LNCAP (cell line): Measurements from ENCODE around the gene EVI2B.

Experiments used
- TF ChIP-seq, protein P1 (sequence below): fragments of 450-650 bp; IDR thresholded peaks from 2 replicates; pipeline ENCODE4 v1.5.1; 2017; ENCODE audit warnings: mild to moderate bottlenecking

EVI2B gene

DNA sequence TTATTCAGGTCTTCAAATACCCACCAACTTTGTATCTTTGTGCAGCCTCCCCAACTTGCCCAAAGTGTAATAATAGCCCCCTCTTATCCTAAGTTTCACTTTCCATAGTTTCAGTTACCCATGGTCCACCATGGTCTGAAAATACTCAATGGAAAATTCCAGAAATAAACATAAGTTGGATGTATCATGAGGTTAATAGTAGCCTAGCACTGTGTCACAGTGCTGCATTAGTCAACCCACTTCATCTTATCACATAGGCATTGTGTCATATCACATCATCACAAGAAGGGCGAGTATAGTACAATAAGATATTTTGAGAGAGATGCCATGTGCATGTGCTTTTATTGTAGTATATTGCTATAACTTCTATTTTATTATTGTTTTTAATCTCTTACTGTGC is 38.7 kb downstream of the EVI2B start:
- TF ChIP-seq, protein P1, sequence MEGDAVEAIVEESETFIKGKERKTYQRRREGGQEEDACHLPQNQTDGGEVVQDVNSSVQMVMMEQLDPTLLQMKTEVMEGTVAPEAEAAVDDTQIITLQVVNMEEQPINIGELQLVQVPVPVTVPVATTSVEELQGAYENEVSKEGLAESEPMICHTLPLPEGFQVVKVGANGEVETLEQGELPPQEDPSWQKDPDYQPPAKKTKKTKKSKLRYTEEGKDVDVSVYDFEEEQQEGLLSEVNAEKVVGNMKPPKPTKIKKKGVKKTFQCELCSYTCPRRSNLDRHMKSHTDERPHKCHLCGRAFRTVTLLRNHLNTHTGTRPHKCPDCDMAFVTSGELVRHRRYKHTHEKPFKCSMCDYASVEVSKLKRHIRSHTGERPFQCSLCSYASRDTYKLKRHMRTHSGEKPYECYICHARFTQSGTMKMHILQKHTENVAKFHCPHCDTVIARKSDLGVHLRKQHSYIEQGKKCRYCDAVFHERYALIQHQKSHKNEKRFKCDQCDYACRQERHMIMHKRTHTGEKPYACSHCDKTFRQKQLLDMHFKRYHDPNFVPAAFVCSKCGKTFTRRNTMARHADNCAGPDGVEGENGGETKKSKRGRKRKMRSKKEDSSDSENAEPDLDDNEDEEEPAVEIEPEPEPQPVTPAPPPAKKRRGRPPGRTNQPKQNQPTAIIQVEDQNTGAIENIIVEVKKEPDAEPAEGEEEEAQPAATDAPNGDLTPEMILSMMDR = no peak

DNA sequence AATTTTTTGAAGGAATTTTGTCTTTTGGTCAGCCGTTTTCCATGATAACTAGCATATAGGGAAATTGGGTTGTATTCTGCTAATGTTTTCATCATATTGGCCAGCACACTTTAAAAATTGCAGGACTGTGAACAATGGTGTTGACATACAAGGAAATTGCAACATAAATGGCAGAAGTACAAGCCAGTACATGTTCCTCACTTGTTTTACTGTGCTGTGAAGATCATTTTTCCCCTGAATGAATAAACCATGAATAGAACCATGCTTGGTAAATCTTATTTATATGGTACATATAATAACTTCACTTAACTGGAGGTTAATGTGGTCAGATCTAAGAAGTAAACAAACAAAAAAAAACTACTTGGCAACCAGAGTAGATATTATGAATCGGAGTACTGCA is 39.6 kb downstream of the EVI2B start:
- TF ChIP-seq, protein P1 = no peak

DNA sequence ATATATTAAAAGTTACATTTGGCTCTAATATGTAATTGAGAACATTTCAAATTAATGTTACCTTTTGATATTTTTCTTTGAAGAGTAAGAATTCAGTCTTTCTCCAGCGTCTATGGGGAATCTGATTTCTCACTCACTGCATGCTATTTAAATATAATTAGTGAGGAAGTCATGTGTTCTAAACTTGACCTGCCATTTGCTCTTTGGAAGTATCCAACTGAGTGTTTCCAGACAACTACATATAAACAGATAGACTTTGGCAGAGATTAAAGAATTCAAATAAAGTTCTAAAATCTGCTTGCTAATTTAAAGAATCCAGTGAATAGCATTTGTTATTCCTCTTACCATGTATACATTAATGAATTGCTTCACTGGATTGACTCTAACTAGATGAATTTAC is 40.3 kb downstream of the EVI2B start:
- TF ChIP-seq, protein P1 = no peak

DNA sequence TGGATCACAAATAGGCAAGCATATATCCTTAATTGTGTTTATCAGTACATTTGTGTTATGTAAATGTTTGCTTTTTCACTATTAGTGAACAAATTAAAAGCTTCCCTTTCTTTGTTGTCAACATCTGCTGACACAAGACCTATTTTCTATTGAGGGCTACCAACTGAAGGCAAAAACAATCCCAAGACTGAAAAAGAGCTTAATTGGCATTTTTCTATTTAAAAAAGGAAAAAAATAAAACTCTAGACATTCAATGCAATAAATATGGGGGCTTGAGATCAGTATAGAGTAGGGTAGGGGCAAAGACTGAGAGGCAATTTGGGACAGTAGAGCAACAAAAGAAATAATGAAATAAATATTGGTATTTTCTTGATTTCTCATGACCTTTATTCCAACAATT is 41.1 kb downstream of the EVI2B start:
- TF ChIP-seq, protein P1 = no peak

DNA sequence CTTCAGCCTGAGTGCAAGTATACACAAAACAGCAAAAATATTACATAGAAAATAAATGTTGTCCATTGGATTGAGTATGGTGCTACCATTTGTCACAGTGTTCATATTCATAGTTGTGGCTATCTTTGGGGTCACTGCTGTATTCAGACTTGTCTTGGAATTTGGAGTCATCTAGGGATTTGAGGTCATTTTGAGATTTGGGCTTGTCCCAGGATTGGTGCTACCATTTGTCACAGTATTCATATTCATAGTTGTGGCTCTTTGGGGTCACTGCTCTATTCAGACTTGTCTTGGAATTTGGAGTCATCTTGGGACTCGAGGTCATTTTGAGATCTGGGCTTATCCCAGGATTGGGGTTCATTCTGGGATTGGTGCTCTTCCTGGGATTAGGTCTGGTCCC is 41.6 kb downstream of the EVI2B start:
- TF ChIP-seq, protein P1 = no peak

DNA sequence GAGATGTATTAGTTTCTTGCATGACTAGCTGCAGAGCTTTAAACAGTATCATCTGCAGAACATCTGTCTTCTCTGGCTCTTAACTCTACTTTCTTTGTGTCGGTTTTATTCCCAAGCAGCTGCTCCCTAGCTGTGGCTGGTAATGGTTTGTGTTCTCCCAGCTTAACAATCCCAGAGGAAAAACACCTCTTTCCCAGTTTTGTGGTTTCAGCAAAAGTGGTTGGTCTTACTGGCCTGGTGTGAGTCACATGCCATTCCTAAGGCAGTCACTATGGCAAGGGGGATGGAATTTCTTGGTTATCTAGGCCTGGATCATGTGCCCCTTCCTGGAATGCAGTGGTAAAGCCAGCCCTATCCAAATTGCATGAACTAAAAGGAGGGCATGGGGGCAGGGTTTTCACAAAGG is 44.3 kb downstream of the EVI2B start:
- TF ChIP-seq, protein P1 = no peak

DNA sequence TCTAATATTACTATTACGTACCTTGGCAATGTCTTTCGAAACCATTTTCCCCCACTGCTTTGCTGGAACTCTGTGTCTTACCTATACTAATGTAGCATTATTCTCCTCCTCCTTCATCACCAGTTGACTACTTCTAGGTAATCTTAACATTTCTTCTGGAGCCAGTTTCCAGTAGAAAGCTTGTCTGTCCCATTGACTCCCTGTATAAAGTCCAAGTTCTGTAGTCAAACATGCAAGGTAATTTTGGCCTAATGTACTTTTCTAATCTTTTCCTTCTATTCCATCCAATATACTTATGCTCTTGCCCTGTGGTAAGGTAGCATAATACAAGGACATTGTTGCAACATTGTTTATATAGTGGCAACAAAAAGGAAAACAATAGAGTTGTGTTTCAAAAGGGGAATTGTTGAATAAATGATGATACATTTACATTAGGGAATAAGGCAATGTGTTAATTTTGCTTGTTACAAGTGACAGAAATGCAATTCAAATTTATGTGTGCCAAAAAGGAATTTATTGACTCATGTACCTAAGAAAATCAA is 44.7 kb downstream of the EVI2B start:
- TF ChIP-seq, protein P1 = no peak

DNA sequence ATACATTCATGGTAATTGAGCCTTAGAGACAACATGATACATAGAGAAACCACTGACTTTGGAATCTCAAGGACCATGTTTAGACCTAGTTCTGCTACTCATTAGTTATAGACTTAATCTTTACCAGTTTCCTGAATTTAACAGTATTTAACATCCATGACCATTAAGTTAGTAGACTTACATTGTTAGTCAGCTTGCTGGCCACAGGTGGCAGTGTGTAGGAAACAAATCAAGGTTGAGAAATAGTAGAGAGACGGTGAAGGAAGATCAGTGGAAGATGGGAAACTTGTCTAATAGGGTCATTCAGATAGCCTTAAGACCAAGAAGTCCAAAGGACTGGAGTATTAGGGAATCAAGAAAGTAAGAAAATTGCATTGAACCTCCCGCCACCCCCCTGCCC is 47.8 kb downstream of the EVI2B start:
- TF ChIP-seq, protein P1 = peak; percentile 25; the same call in 1 of the 2 replicates
